Measurements from ENCODE around the gene AOPEP. TPM values are rescaled to one million over a fixed set of nuclear protein-coding genes. Genes with fewer than 3 reads are reported as not detected.

Gene AOPEP
- total RNA-seq, 1 experiment from 2014 or later = 14.4 TPM

DNA sequence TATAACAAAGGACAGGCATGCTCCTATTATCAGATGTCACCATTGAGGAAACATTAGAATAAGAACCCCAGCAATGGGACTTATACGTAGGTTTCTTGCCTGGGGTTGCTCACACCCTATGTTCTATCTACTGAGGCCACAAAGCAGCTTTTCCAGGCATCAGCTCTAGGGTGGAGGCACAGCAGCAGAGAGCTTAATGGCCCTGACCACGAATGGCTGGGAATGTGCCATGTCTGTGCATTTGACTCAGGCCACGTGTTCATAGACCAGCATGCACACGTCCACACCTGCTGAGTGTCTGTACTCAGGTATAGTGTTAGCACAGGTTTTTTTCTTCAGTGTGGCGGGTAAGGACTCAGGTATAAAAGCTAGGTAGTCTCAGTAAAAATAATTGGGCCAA lies 129.4 kb downstream of the AOPEP start:
- H3K36me3 Mint-ChIP-seq = peaks cover 5% of the 10 kb centered on the region
- H3K27me3 Mint-ChIP-seq (ENCODE audit: low read depth) = no peaks in the 10 kb centered on the region
- DNase-seq (ENCODE audit: low spot score) (no peak), ATAC-seq (no peak)
- POLR2A ChIA-PET = no interaction called here
- CTCF ChIA-PET = no interaction called here
- peaks cover under 1% of the 10 kb centered on the region; the same call in 1 of the 2 replicates for H3K4me1 Mint-ChIP-seq
- H3K4me3 Mint-ChIP-seq = no peak overlapping the region
- peaks cover 7% of the 10 kb centered on the region for H3K9me3 Mint-ChIP-seq
- TF ChIP-seq EMX1 (CRISPR knock-in tag; IDR thresholded peaks at IDR 0.05) (no peak), ZNF263 (CRISPR knock-in tag; IDR thresholded peaks at IDR 0.05; ENCODE audit: low read depth) (no peak), SP1 (CRISPR knock-in tag; conservative IDR thresholded peaks at IDR 0.05) (no peak), ZNF317 (CRISPR knock-in tag; IDR thresholded peaks at IDR 0.05; ENCODE audit: borderline replicate concordance, low read depth) (no peak)
- H3K27ac Mint-ChIP-seq = no peak overlapping the region

DNA sequence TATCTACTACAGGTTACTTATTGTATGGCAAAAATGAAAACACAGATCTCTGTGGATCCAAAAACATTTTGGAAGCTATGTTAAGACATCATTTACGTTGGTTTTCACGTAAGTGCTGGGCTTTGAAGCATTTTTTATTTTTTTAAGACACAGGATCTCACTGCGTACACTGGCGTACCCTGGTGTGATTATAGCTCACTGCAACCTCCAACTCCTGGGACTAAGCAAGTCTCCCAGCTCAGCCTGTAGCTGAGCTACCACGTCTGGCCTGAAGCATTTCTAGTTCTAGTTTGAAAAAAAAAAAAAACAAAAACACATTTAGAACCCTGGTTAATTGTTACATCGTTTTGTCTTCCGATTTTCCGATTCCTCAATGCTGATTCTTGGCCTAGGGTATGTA lies 131.3 kb downstream of the AOPEP start:
- ATAC-seq (no peak), DNase-seq (ENCODE audit: low spot score) (no peak)
- Mint-ChIP-seq H3K9me3 (peaks cover 7% of the 10 kb centered on the region), H3K36me3 (peaks cover 5% of the 10 kb centered on the region), H3K4me1 (peaks cover 8% of the 10 kb centered on the region; the same call in 1 of the 2 replicates), H3K27me3 (ENCODE audit: low read depth) (no peaks in the 10 kb centered on the region), H3K27ac (no peak overlapping the region), H3K4me3 (no peak overlapping the region)
- POLR2A ChIA-PET = interaction anchor here (0.5 kb wide), 1 partner anchor 59 kb away, joined by 4 read pairs; no protein-coding TSS in a partner anchor
- CTCF ChIA-PET = interaction anchor here (0.9 to 1.2 kb wide), 2 partner anchors 187 to 310 kb away, joined by 3 to 4 read pairs; no protein-coding TSS in a partner anchor
- no peak for TF ChIP-seq GTF2I (CRISPR knock-in tag; conservative IDR thresholded peaks at IDR 0.05)
- no peak for TF ChIP-seq FOXJ3 (CRISPR knock-in tag; IDR thresholded peaks at IDR 0.05; ENCODE audit: borderline replicate concordance)
- TF ChIP-seq, protein P1, sequence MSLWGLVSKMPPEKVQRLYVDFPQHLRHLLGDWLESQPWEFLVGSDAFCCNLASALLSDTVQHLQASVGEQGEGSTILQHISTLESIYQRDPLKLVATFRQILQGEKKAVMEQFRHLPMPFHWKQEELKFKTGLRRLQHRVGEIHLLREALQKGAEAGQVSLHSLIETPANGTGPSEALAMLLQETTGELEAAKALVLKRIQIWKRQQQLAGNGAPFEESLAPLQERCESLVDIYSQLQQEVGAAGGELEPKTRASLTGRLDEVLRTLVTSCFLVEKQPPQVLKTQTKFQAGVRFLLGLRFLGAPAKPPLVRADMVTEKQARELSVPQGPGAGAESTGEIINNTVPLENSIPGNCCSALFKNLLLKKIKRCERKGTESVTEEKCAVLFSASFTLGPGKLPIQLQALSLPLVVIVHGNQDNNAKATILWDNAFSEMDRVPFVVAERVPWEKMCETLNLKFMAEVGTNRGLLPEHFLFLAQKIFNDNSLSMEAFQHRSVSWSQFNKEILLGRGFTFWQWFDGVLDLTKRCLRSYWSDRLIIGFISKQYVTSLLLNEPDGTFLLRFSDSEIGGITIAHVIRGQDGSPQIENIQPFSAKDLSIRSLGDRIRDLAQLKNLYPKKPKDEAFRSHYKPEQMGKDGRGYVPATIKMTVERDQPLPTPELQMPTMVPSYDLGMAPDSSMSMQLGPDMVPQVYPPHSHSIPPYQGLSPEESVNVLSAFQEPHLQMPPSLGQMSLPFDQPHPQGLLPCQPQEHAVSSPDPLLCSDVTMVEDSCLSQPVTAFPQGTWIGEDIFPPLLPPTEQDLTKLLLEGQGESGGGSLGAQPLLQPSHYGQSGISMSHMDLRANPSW (CRISPR knock-in tag; conservative IDR thresholded peaks at IDR 0.05; ENCODE audit: low read depth) = no peak
- TF ChIP-seq SP1 (CRISPR knock-in tag; conservative IDR thresholded peaks at IDR 0.05) = no peak
- TF ChIP-seq, protein P2, sequence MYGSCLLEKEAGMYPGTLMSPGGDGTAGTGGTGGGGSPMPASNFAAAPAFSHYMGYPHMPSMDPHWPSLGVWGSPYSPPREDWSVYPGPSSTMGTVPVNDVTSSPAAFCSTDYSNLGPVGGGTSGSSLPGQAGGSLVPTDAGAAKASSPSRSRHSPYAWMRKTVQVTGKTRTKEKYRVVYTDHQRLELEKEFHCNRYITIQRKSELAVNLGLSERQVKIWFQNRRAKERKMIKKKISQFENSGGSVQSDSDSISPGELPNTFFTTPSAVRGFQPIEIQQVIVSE (CRISPR knock-in tag; IDR thresholded peaks at IDR 0.05; ENCODE audit: borderline replicate concordance) = no peak
- TF ChIP-seq, protein P3, sequence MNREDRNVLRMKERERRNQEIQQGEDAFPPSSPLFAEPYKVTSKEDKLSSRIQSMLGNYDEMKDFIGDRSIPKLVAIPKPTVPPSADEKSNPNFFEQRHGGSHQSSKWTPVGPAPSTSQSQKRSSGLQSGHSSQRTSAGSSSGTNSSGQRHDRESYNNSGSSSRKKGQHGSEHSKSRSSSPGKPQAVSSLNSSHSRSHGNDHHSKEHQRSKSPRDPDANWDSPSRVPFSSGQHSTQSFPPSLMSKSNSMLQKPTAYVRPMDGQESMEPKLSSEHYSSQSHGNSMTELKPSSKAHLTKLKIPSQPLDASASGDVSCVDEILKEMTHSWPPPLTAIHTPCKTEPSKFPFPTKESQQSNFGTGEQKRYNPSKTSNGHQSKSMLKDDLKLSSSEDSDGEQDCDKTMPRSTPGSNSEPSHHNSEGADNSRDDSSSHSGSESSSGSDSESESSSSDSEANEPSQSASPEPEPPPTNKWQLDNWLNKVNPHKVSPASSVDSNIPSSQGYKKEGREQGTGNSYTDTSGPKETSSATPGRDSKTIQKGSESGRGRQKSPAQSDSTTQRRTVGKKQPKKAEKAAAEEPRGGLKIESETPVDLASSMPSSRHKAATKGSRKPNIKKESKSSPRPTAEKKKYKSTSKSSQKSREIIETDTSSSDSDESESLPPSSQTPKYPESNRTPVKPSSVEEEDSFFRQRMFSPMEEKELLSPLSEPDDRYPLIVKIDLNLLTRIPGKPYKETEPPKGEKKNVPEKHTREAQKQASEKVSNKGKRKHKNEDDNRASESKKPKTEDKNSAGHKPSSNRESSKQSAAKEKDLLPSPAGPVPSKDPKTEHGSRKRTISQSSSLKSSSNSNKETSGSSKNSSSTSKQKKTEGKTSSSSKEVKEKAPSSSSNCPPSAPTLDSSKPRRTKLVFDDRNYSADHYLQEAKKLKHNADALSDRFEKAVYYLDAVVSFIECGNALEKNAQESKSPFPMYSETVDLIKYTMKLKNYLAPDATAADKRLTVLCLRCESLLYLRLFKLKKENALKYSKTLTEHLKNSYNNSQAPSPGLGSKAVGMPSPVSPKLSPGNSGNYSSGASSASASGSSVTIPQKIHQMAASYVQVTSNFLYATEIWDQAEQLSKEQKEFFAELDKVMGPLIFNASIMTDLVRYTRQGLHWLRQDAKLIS (CRISPR knock-in tag; IDR thresholded peaks at IDR 0.05; ENCODE audit: borderline replicate concordance) = no peak
- TF ChIP-seq, protein P4, sequence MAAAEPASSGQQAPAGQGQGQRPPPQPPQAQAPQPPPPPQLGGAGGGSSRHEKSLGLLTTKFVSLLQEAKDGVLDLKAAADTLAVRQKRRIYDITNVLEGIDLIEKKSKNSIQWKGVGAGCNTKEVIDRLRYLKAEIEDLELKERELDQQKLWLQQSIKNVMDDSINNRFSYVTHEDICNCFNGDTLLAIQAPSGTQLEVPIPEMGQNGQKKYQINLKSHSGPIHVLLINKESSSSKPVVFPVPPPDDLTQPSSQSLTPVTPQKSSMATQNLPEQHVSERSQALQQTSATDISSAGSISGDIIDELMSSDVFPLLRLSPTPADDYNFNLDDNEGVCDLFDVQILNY (CRISPR knock-in tag; IDR thresholded peaks at IDR 0.05) = no peak
- no peak for TF ChIP-seq NR1H2 (CRISPR knock-in tag; IDR thresholded peaks at IDR 0.05)
- no peak for TF ChIP-seq RELA (CRISPR knock-in tag; IDR thresholded peaks at IDR 0.05; ENCODE audit: borderline replicate concordance)
- TF ChIP-seq NFYB (CRISPR knock-in tag; conservative IDR thresholded peaks at IDR 0.05; ENCODE audit: low read depth) = no peak
- TF ChIP-seq, protein P5, sequence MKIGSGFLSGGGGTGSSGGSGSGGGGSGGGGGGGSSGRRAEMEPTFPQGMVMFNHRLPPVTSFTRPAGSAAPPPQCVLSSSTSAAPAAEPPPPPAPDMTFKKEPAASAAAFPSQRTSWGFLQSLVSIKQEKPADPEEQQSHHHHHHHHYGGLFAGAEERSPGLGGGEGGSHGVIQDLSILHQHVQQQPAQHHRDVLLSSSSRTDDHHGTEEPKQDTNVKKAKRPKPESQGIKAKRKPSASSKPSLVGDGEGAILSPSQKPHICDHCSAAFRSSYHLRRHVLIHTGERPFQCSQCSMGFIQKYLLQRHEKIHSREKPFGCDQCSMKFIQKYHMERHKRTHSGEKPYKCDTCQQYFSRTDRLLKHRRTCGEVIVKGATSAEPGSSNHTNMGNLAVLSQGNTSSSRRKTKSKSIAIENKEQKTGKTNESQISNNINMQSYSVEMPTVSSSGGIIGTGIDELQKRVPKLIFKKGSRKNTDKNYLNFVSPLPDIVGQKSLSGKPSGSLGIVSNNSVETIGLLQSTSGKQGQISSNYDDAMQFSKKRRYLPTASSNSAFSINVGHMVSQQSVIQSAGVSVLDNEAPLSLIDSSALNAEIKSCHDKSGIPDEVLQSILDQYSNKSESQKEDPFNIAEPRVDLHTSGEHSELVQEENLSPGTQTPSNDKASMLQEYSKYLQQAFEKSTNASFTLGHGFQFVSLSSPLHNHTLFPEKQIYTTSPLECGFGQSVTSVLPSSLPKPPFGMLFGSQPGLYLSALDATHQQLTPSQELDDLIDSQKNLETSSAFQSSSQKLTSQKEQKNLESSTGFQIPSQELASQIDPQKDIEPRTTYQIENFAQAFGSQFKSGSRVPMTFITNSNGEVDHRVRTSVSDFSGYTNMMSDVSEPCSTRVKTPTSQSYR (CRISPR knock-in tag; IDR thresholded peaks at IDR 0.05) = no peak
- TF ChIP-seq, protein P6, sequence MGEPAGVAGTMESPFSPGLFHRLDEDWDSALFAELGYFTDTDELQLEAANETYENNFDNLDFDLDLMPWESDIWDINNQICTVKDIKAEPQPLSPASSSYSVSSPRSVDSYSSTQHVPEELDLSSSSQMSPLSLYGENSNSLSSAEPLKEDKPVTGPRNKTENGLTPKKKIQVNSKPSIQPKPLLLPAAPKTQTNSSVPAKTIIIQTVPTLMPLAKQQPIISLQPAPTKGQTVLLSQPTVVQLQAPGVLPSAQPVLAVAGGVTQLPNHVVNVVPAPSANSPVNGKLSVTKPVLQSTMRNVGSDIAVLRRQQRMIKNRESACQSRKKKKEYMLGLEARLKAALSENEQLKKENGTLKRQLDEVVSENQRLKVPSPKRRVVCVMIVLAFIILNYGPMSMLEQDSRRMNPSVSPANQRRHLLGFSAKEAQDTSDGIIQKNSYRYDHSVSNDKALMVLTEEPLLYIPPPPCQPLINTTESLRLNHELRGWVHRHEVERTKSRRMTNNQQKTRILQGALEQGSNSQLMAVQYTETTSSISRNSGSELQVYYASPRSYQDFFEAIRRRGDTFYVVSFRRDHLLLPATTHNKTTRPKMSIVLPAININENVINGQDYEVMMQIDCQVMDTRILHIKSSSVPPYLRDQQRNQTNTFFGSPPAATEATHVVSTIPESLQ (CRISPR knock-in tag; IDR thresholded peaks at IDR 0.05) = no peak
- TF ChIP-seq, protein P7, sequence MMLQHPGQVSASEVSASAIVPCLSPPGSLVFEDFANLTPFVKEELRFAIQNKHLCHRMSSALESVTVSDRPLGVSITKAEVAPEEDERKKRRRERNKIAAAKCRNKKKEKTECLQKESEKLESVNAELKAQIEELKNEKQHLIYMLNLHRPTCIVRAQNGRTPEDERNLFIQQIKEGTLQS (CRISPR knock-in tag; conservative IDR thresholded peaks at IDR 0.05) = no peak
- no peak for TF ChIP-seq KAT7 (CRISPR knock-in tag; IDR thresholded peaks at IDR 0.05; ENCODE audit: borderline replicate concordance)
- TF ChIP-seq, protein P8, sequence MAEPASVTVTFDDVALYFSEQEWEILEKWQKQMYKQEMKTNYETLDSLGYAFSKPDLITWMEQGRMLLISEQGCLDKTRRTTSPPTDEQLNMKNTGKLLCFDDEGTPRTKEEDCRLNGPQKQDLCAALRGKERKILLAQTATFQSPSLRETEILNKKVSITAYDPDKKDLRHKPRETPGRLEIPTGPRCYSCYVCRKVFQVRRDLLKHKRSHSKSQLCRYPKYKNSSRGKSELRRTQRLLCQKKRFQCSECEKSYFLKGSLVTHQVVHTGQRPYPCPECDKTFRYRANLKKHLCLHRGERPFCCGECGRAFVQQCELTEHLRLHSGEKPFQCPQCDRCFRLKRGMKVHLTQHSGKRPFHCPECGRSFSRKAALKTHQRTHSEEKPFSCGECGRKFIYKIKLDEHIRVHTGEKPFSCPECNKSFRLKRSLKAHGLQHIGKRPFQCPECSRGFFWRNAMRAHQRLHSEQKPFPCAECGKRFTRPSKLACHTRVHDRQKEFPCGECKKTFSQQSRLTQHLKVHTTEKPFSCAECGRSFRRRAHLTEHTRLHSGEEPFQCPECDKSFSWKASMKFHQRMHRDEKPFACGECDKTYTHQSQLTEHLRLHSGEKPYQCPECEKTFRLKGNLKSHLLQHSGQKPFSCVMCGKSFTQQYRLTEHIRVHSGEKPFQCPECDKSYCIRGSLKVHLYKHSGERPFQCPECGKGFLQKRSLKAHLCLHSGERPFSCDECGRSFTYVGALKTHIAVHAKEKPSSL (CRISPR knock-in tag; conservative IDR thresholded peaks at IDR 0.05) = no peak
- TF ChIP-seq SOX15 (CRISPR knock-in tag; IDR thresholded peaks at IDR 0.05) = no peak

Measured in WTC11 (cell line).